Right lobe of liver (tissue), 6 donors: ENCODE results near the gene NCKAP5L. TPM values are rescaled to one million over a fixed set of nuclear protein-coding genes. Genes with fewer than 3 reads are reported as not detected.

Experiments used
- ATAC-seq, 4 donors: fragments of 200-7000 bp; cut with Tn5 transposase; one replicate each; pipeline ENCODE4 v1.9.1; 2020; ENCODE audit warnings: mild to moderate bottlenecking in 4 of 4, moderate library complexity in 4 of 4
- DNase-seq, 3 donors: peaks; one replicate each; pipeline ENCODE4 v3.0.0-alpha.2; 2020
- H3K27ac ChIP-seq, 3 donors: fragments of 200-600 bp; one replicate each; pipeline ENCODE4 v1.8.0; 2022
- H3K27me3 ChIP-seq, 2 donors: fragments of 200-600 bp; one replicate each; pipeline ENCODE4 v1.8.0; 2022
- H3K36me3 ChIP-seq, 4 donors: fragments of 200-600 bp; sonication (generic) in 1 of 4; one replicate each; pipeline versions ENCODE4 v1.5.1 to v1.8.0; 2017 to 2022; ENCODE audit warnings: control low read depth in 1 of 4
- H3K4me1 ChIP-seq, 4 donors: fragments of 200-600 bp; sonication (generic) in 1 of 4; one replicate each; pipeline versions ENCODE4 v1.5.1 to v1.8.0; 2017 to 2022; ENCODE audit warnings: control low read depth in 1 of 4
- H3K4me3 ChIP-seq, 3 donors: fragments of 200-600 bp; one replicate each; pipeline ENCODE4 v1.8.0; 2022
- H3K9me3 ChIP-seq, 4 donors: fragments of 200-600 bp; sonication (generic) in 1 of 4; one replicate each; pipeline versions ENCODE4 v1.5.1 to v1.8.0; 2017 to 2022; ENCODE audit warnings: control low read depth in 1 of 4
- POLR2A ChIP-seq: fragments of 450-650 bp; IDR thresholded peaks from one replicate; pipeline ENCODE4 v1.6.1; 2017; ENCODE audit warnings: antibody characterized with exemption, mild to moderate bottlenecking
- WGBS: methylation state at CpG from one replicate; pipeline ENCODE4 v1.1.6; 2018; ENCODE audit warnings: low coverage, low lambda C conversion rate; ENCODE audit not compliant: insufficient coverage; ENCODE audit errors: missing lambda C conversion rate; 5-methylcytosine and 5-hydroxymethylcytosine counted together
- intact Hi-C, 2 donors: fragments of 100-400 bp; cut with DNase I; formaldehyde crosslinking; loops; one replicate each; pipeline versions ENCODE4 v1.11.2 to v1.14.1; 2022
- total RNA-seq, 6 experiments: library from RNA; depleted of rRNA in 2 of 6; stranded (reverse); fragments of >200 nt in 2 of 6; fragmentation: NEBNext Ultra II Directional in 3 of 6; extraction: Animal tissue kit (Norgen Biotek cat#: 25700) in 3 of 6; gene quantifications; one replicate each; pipeline versions ENCODE4 v1.1.0 to v1.2.4, GENCODE V29; 2016 to 2023
- TF ChIP-seq, protein P1 (sequence below), 4 donors: fragments of 200-600 bp in 3 of 4; fragments of 450-650 bp in 1 of 4; IDR thresholded peaks; one replicate each; pipeline versions ENCODE4 v1.5.1 to v1.8.0; 2016 to 2022; ENCODE audit warnings: antibody characterized with exemption in 4 of 4, mild to moderate bottlenecking in 2 of 4
- donor health status: DM: no; HTN: yes; CAD: no.
- donor health status: DM: no; HTN: no; CAD: no.
- donor health status: DM: no; HTN: no; CAD: no.
- donor health status: DM: no; HTN: yes; CAD: no.
- donor health status: DM: no; HTN: yes; CAD: no.

NCKAP5L gene
- total RNA-seq, 6 experiments from 2014 or later: 7.0 to 8.8 (median 7.9) TPM

DNA sequence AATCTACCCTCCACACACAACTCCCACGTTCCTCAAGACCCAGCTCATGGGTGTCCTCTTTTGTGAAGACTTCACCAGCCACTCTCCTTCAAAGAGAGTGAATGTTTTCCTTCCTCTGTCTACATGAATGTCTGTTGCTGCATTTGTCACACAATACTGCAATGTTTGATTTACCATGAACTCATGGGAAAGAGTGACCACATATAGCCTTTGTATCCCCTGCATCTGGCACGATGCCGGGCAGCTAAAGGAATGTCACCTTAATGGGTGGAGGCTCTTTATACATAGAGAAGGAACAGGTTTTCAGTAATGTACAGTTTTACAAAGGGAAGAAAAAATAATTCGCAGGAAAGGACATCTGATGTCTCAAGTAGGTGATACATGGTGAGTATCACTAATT lies 26.8 kb upstream of the NCKAP5L start:
- Histone ChIP-seq H3K4me3 (no peak overlapping the region), H3K9me3 (no peaks in the 10 kb centered on the region), H3K4me1 (no peaks in the 10 kb centered on the region), H3K27me3 (no peaks in the 10 kb centered on the region), H3K27ac (no peak overlapping the region), H3K36me3 (no peaks in the 10 kb centered on the region)
- no peak for TF ChIP-seq POLR2A
- TF ChIP-seq, protein P1, sequence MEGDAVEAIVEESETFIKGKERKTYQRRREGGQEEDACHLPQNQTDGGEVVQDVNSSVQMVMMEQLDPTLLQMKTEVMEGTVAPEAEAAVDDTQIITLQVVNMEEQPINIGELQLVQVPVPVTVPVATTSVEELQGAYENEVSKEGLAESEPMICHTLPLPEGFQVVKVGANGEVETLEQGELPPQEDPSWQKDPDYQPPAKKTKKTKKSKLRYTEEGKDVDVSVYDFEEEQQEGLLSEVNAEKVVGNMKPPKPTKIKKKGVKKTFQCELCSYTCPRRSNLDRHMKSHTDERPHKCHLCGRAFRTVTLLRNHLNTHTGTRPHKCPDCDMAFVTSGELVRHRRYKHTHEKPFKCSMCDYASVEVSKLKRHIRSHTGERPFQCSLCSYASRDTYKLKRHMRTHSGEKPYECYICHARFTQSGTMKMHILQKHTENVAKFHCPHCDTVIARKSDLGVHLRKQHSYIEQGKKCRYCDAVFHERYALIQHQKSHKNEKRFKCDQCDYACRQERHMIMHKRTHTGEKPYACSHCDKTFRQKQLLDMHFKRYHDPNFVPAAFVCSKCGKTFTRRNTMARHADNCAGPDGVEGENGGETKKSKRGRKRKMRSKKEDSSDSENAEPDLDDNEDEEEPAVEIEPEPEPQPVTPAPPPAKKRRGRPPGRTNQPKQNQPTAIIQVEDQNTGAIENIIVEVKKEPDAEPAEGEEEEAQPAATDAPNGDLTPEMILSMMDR (IDR thresholded peaks at IDR 0.05): no peak
- intact Hi-C loops: no loop called here
- DNase-seq: no peak
- no peak for ATAC-seq
- WGBS: 92% methylated on average over 4 of the region's 4 CpGs

DNA sequence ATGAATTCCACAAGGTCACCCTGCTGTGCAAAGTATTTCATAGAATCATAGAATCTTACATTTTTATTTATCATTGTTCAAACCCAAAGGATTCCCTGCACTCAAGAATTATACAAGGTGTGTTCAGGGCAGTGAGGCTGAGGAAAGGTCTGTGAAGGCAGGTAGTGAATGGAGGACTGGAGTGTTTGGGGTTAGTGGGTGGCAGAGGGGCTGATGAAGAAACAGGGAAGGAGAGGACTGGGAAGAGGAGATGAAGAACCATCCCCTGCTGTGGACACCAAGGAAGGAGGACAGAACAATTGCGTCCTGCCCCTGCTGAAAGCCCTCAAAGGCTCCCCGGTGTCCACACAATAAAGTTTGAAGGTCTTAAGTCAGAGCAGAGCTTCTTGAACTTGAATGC lies 25.5 kb upstream of the NCKAP5L start:
- ATAC-seq (no peak), DNase-seq (no peak)
- intact Hi-C loops: no loop called here
- Histone ChIP-seq H3K27me3 (no peaks in the 10 kb centered on the region), H3K9me3 (no peaks in the 10 kb centered on the region), H3K27ac (no peak overlapping the region), H3K4me1 (no peaks in the 10 kb centered on the region), H3K36me3 (no peaks in the 10 kb centered on the region), H3K4me3 (no peak overlapping the region)
- 71% methylated on average over 2 of the region's 2 CpGs for WGBS
- TF ChIP-seq, protein P1 (IDR thresholded peaks at IDR 0.05): no peak
- TF ChIP-seq POLR2A: no peak

DNA sequence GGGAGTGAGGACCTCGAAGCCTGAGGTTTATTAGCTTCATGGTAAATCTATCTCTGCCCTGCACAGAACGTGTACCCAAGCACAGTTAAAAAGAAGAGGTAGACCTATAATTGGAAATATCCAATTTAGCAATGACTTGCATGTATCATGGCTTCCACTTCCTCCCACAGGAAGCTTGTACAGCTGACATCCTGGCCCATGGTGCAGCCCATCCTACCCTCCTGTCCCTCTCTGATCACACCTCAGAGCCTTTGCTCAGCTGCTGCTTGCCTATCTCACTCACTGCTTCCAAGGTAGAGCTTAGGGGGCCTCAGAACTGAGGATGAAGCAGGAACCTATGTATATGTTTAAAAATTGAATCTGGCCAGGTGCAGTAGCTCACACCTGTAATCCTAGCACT lies 18.9 kb upstream of the NCKAP5L start:
- DNase-seq: no peak
- WGBS: 0% methylated on average over 1 of the region's 2 CpGs
- H3K4me1 ChIP-seq: peaks cover 0 to 6% (median 2%) of the 10 kb centered on the region in 4 donors
- H3K9me3 ChIP-seq: no peaks in the 10 kb centered on the region
- intact Hi-C loops: no loop called here
- H3K4me3 ChIP-seq: no peak overlapping the region
- no peak for ATAC-seq
- H3K36me3 ChIP-seq: no peaks in the 10 kb centered on the region
- H3K27me3 ChIP-seq: no peaks in the 10 kb centered on the region
- TF ChIP-seq, protein P1 (IDR thresholded peaks at IDR 0.05): no peak
- TF ChIP-seq POLR2A: no peak
- no peak overlapping the region for H3K27ac ChIP-seq

DNA sequence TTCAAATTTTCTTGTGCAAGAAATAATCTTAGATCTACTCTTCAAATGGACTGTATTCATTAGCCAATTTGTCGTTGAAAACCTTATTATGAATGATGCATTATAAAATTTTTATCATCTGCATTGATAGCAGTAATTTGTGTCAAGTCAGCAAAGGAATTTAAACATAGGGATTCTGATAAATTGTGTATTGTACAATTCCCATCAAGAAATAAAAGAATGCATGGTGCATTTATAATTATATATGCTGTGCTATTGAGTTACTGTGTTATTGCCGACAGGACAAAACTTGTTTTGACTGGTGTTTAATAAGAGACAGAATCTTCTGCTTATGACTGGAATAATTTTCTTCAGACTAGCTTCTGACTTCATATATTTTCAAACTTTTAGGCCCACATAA lies 17.8 kb upstream of the NCKAP5L start:
- ATAC-seq (no peak), DNase-seq (no peak)
- Histone ChIP-seq H3K27me3 (no peaks in the 10 kb centered on the region), H3K9me3 (no peaks in the 10 kb centered on the region), H3K36me3 (no peaks in the 10 kb centered on the region), H3K4me1 (peaks cover 0 to 10% (median 2%) of the 10 kb centered on the region in 4 donors), H3K4me3 (no peak overlapping the region), H3K27ac (no peak overlapping the region)
- intact Hi-C loops: no loop called here
- 77% methylated on average over 2 of the region's 2 CpGs for WGBS
- TF ChIP-seq, protein P1 (IDR thresholded peaks at IDR 0.05): no peak
- no peak for TF ChIP-seq POLR2A

DNA sequence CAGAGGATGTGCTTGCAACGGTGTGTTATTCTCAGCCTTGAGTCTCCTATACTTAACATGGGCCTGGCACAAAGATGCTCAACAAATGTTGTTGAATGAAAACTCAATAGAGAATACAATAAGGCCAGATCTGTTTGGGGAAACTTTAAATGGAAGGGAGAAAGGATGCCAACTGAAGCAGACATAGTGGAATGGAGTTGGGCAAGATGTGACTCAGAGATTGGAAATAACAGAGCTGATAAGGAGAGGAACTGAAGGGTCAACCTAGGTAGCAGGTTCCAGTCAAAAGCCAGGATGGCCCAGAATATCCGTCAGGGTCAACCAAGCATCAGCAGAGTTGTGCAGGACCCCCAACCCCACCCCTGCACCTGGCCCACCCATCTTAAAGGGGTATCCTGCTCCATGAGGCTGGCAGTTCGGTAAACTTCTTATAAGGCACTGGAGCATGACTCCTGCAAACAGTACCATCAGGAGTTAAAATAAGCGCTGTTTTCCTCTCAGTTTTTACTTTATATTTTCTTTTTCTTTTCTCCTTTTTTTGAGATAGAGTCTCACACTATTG lies 15.7 kb upstream of the NCKAP5L start:
- no peaks in the 10 kb centered on the region for H3K27me3 ChIP-seq
- H3K4me3 ChIP-seq: no peak overlapping the region
- no peaks in the 10 kb centered on the region for H3K36me3 ChIP-seq
- H3K9me3 ChIP-seq: no peaks in the 10 kb centered on the region
- intact Hi-C loops: loop anchor here in 1 of 2 donors (5.0 kb wide), 1 partner anchor 62 kb away; no protein-coding TSS in a partner anchor
- ATAC-seq (no peak), DNase-seq (no peak)
- peaks cover 0 to 10% (median 2%) of the 10 kb centered on the region in 4 donors for H3K4me1 ChIP-seq
- 82% methylated on average over 3 of the region's 4 CpGs for WGBS
- H3K27ac ChIP-seq: no peak overlapping the region
- TF ChIP-seq, protein P1 (IDR thresholded peaks at IDR 0.05): no peak
- no peak for TF ChIP-seq POLR2A
